HepG2 (cell line): Measurements from ENCODE around the gene RRP9. TPM values are rescaled to one million over a fixed set of nuclear protein-coding genes. Genes with fewer than 3 reads are reported as not detected.

Experiments
- ATF6 ChIP-seq: sonication (generic); formaldehyde crosslinking; conservative IDR thresholded peaks from 2 replicates; pipeline ENCODE4 v1.4.0; 2020; ENCODE audit warnings: missing genetic modification reagents
- DMTF1 ChIP-seq: sonication (generic); formaldehyde crosslinking; IDR thresholded peaks from 2 replicates; pipeline ENCODE4 v1.4.0; 2020; ENCODE audit warnings: mild to moderate bottlenecking, missing genetic modification reagents
- HNF1A ChIP-seq, 2 experiments: sonication (generic) in 1 of 2; formaldehyde crosslinking in 1 of 2; IDR thresholded peaks; 2 replicates each; pipeline versions ENCODE4 v1.4.0 to v1.6.1; 2016 to 2020; ENCODE audit warnings: borderline replicate concordance in 1 of 2, low read depth in 1 of 2, mild to moderate bottlenecking in 1 of 2, missing genetic modification reagents in 1 of 2
- MAFG ChIP-seq: sonication (generic); formaldehyde crosslinking; IDR thresholded peaks from 2 replicates; pipeline ENCODE4 v1.5.1; 2020; ENCODE audit warnings: mild to moderate bottlenecking, missing genetic modification reagents
- POGK ChIP-seq: sonication (generic); formaldehyde crosslinking; conservative IDR thresholded peaks from 2 replicates; pipeline ENCODE4 v1.8.0; 2022; ENCODE audit warnings: mild to moderate bottlenecking, moderate library complexity, missing genetic modification reagents
- TFDP1 ChIP-seq: IDR thresholded peaks from 2 replicates; pipeline ENCODE4 v1.6.1; 2016; ENCODE audit warnings: missing compliant biosample characterization, missing genetic modification reagents, borderline replicate concordance
- ZNF3 ChIP-seq: IDR thresholded peaks from 2 replicates; pipeline ENCODE4 v1.7.0; 2017; ENCODE audit warnings: inconsistent platforms
- ZNF317 ChIP-seq: sonication (generic); formaldehyde crosslinking; IDR thresholded peaks from 2 replicates; pipeline ENCODE4 v1.5.0; 2020; ENCODE audit warnings: mild to moderate bottlenecking, missing genetic modification reagents
- ZNF350 ChIP-seq: sonication (generic); formaldehyde crosslinking; IDR thresholded peaks from 2 replicates; pipeline ENCODE4 v1.4.0; 2020; ENCODE audit warnings: mild to moderate bottlenecking, low read depth, missing genetic modification reagents, borderline replicate concordance
- ZNF430 ChIP-seq: sonication (generic); formaldehyde crosslinking; IDR thresholded peaks from 2 replicates; pipeline ENCODE4 v1.9.0; 2021; ENCODE audit warnings: mild to moderate bottlenecking, missing genetic modification reagents
- ZNF704 ChIP-seq: sonication (generic); formaldehyde crosslinking; IDR thresholded peaks from 2 replicates; pipeline ENCODE4 v1.8.1; 2023; ENCODE audit warnings: mild to moderate bottlenecking, inconsistent platforms, moderate library complexity, missing genetic modification reagents, borderline replicate concordance
- ZNF746 ChIP-seq: sonication (generic); formaldehyde crosslinking; IDR thresholded peaks from 2 replicates; pipeline ENCODE4 v1.8.0; 2022; ENCODE audit warnings: mild to moderate bottlenecking, missing genetic modification reagents
- ZZZ3 ChIP-seq: sonication (generic); formaldehyde crosslinking; IDR thresholded peaks from 2 replicates; pipeline ENCODE4 v1.4.0; 2020; ENCODE audit warnings: missing genetic modification reagents, mild to moderate bottlenecking, borderline replicate concordance
- polyA plus RNA-seq, 8 experiments: library from polyadenylated mRNA; depleted of rRNA in 3 of 8; stranded (reverse) in 7 of 8; unstranded in 1 of 8; fragments of >200 nt; fragmentation: Illumina TruSeq in 4 of 8; extraction: Trizol in 4 of 8; gene quantifications; 2 replicates each; pipeline versions ENCODE4 v1.2.1 to v1.2.3, GENCODE V29; 2011 to 2016; ENCODE audit warnings: low read depth in 4 of 8, missing spikeins in 1 of 8, mixed read lengths in 1 of 8; ENCODE audit not compliant: insufficient read depth in 1 of 8
- total RNA-seq, 5 experiments: library from RNA; depleted of rRNA; stranded (reverse); fragments of >200 nt; fragmentation: Illumina TruSeq; extraction: Trizol; gene quantifications; 2 replicates each; pipeline ENCODE4 v1.2.3, GENCODE V29; 2016; ENCODE audit warnings: low read depth in 1 of 5

The RRP9 gene
- total and polyA plus RNA-seq, 2 of the 13 experiments (the other 11 are each of a cell fraction or from before 2014, with no cell fraction given), result 14.8 to 44.0 TPM

- TF ChIP-seq ATF6, result 0 out of 2 replicates have a peak, but pooled peaks have one; percentile 46
- peak; percentile 63 for TF ChIP-seq TFDP1 (CRISPR knock-in tag)
- TF ChIP-seq HNF1A (IDR thresholded peaks at IDR 0.05; ENCODE audit: low read depth), result no peak
- peak; percentile 82 for TF ChIP-seq HNF1A (CRISPR knock-in tag; IDR thresholded peaks at IDR 0.05; ENCODE audit: borderline replicate concordance)
- no peak; the same call in 1 of the 2 replicates for TF ChIP-seq ZNF704 (CRISPR knock-in tag)
- TF ChIP-seq ZNF350, result peak; percentile 96
- 0 out of 2 replicates have a peak, but pooled peaks have one; percentile 39 for TF ChIP-seq ZNF3
- peak; percentile 86; the same call in 1 of the 2 replicates for TF ChIP-seq DMTF1
- TF ChIP-seq ZZZ3, result peak; percentile 86
- TF ChIP-seq POGK, result peak; percentile 97
- TF ChIP-seq ZNF746 (CRISPR knock-in tag), result peak; percentile 64
- TF ChIP-seq MAFG (CRISPR knock-in tag), result no peak
- peak; percentile 81 for TF ChIP-seq ZNF317 (CRISPR knock-in tag)
- TF ChIP-seq ZNF430 (CRISPR knock-in tag), result peak; percentile 84; the same call in 1 of the 2 replicates
Measured at GRCh38 chr3:51941798-51942602, at the start of gene RRP9, which contains the start of gene PARP3 (continued).
